Measurements from ENCODE around the gene EML3. TPM values are rescaled to one million over a fixed set of nuclear protein-coding genes. Genes with fewer than 3 reads are reported as not detected.

The EML3 gene
- polyA plus RNA-seq, 1 donor (not counting 4 experiments of a cell fraction or from before 2014, with no cell fraction given): 13.6 TPM

- TF ChIP-seq CTCF (optimal IDR thresholded peaks at IDR 0.05 in 1 of 3, IDR thresholded peaks at IDR 0.05 in 1 of 3, conservative IDR thresholded peaks at IDR 0.05 in 1 of 3; ENCODE audit: extremely low read depth in 1 of 3, insufficient read depth in 2 of 3, low read length in 3 of 3) (no peak), EZH2 (IDR thresholded peaks at IDR 0.05; ENCODE audit: low read length) (no peak)
- Histone ChIP-seq H3K4me3 (ENCODE audit: control insufficient read depth in 2 of 3, extremely low read depth in 1 of 3, insufficient read depth in 2 of 3, low read depth in 1 of 3, low read length in 3 of 3) (no peak overlapping the region), H3K4me1 (ENCODE audit: control insufficient read depth, extremely low read depth, insufficient read depth, low read length) (peaks cover 17% of the 10 kb centered on the region), H3K9me3 (ENCODE audit: control insufficient read depth, low read depth, low read length) (no peaks in the 10 kb centered on the region), H3K9me1 (ENCODE audit: control insufficient read depth, extremely low read depth, insufficient read depth, low read length) (peaks cover 2% of the 10 kb centered on the region), H3K79me2 (ENCODE audit: control insufficient read depth, insufficient read depth, low read length) (peaks cover 87% of the 10 kb centered on the region), H3K36me3 (ENCODE audit: control insufficient read depth in 2 of 2, extremely low read depth in 1 of 2, insufficient read depth in 2 of 2, low read length in 2 of 2) (peaks cover 39 to 40% of the 10 kb centered on the region in 2 experiments), H3K9ac (ENCODE audit: control insufficient read depth, extremely low read depth, insufficient read depth, low read length) (no peak overlapping the region), H2AFZ (ENCODE audit: control insufficient read depth, low read length) (no peak overlapping the region), H4K20me1 (ENCODE audit: control insufficient read depth, extremely low read depth, insufficient read depth, low read length) (peaks cover 24% of the 10 kb centered on the region), H3K27me3 (ENCODE audit: control insufficient read depth, extremely low read depth, insufficient read depth, low read length) (no peaks in the 10 kb centered on the region), H3K4me2 (ENCODE audit: control insufficient read depth, extremely low read depth, insufficient read depth, low read depth, low read length) (no peak overlapping the region), H3K27ac (ENCODE audit: control insufficient read depth, insufficient read depth, low read length) (no peak overlapping the region)
- dilution Hi-C loops (cut with MboI; ENCODE audit: extremely low pct_ligation_motif_present, low sequenced_read_pairs): no loop called here
- FAIRE-seq (no peak), DNase-seq (ENCODE audit: low read depth, low spot score) (no peak)
Observed at GRCh38 chr11:62569611-62570010, 43.0 kb downstream of the EML3 start.

- peaks cover 39 to 40% of the 10 kb centered on the region in 2 experiments for H3K36me3 ChIP-seq (ENCODE audit: control insufficient read depth in 2 of 2, extremely low read depth in 1 of 2, insufficient read depth in 2 of 2, low read length in 2 of 2)
- peaks cover 30% of the 10 kb centered on the region for H4K20me1 ChIP-seq (ENCODE audit: control insufficient read depth, extremely low read depth, insufficient read depth, low read length)
- H3K27ac ChIP-seq (ENCODE audit: control insufficient read depth, insufficient read depth, low read length): no peak overlapping the region
Observed at GRCh38 chr11:62567018-62567633, 45.4 kb downstream of the EML3 start.

More at GRCh38 chr11:62567018-62567633, 45.4 kb downstream of the EML3 start:
- Histone ChIP-seq H3K9me1 (ENCODE audit: control insufficient read depth, extremely low read depth, insufficient read depth, low read length) (peaks cover 2% of the 10 kb centered on the region), H2AFZ (ENCODE audit: control insufficient read depth, low read length) (no peak overlapping the region), H3K9me3 (ENCODE audit: control insufficient read depth, low read depth, low read length) (no peaks in the 10 kb centered on the region), H3K4me1 (ENCODE audit: control insufficient read depth, extremely low read depth, insufficient read depth, low read length) (peaks cover 15% of the 10 kb centered on the region), H3K4me3 (ENCODE audit: control insufficient read depth in 2 of 3, extremely low read depth in 1 of 3, insufficient read depth in 2 of 3, low read depth in 1 of 3, low read length in 3 of 3) (no peak overlapping the region), H3K79me2 (ENCODE audit: control insufficient read depth, insufficient read depth, low read length) (peaks cover 82% of the 10 kb centered on the region), H3K27me3 (ENCODE audit: control insufficient read depth, extremely low read depth, insufficient read depth, low read length) (no peaks in the 10 kb centered on the region), H3K4me2 (ENCODE audit: control insufficient read depth, extremely low read depth, insufficient read depth, low read depth, low read length) (no peak overlapping the region), H3K9ac (ENCODE audit: control insufficient read depth, extremely low read depth, insufficient read depth, low read length) (no peak overlapping the region)
- no peak for DNase-seq (ENCODE audit: low read depth, low spot score)
- dilution Hi-C loops (cut with MboI; ENCODE audit: extremely low pct_ligation_motif_present, low sequenced_read_pairs): no loop called here
- no peak for TF ChIP-seq EZH2 (IDR thresholded peaks at IDR 0.05; ENCODE audit: low read length)
- TF ChIP-seq CTCF (optimal IDR thresholded peaks at IDR 0.05 in 1 of 3, IDR thresholded peaks at IDR 0.05 in 1 of 3, conservative IDR thresholded peaks at IDR 0.05 in 1 of 3; ENCODE audit: extremely low read depth in 1 of 3, insufficient read depth in 2 of 3, low read length in 3 of 3): no peak
- FAIRE-seq: no peak

Measured in keratinocyte (primary cell).